ENCODE results near the gene SHISA2. TPM values are rescaled to one million over a fixed set of nuclear protein-coding genes. Genes with fewer than 3 reads are reported as not detected.

The SHISA2 gene
- total RNA-seq, 1 experiment from 2014 or later = 1.2 TPM

DNA sequence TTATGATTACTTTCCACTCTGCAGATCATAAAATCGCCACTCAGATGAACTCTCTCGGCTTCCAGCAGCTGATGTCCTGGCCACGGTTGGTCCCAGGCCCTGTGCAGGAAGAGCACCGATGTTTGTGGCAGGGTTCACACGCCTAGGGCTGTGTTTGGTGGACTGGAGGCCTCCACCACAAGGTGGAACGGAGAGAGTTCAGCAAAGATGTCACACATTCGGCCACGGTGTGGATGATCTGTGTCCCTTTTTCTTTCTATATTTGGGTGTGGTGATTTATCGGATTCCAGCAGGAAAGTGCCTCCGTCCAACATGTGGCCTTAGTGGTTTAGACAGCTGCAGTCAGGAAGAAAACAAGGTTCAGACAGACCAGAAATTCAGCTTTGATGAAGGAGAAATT lies 521 bp upstream of the SHISA2 start:
- no TSS peak for BruUV-seq (replicated peaks)
- POLR2A ChIA-PET = no interaction called here
- H3K36me3 ChIP-seq (ENCODE audit: control insufficient read depth, insufficient read depth, low read length) = no peaks in the 10 kb centered on the region
- TF ChIP-seq SIN3A (IDR thresholded peaks at IDR 0.05; ENCODE audit: borderline replicate concordance, insufficient read depth, low read depth, low read length) (no peak), POLR2AphosphoS5 (IDR thresholded peaks at IDR 0.05; ENCODE audit: low read depth, low read length) (no peak), CTCF (IDR thresholded peaks at IDR 0.05) (no peak), REST (IDR thresholded peaks at IDR 0.05; ENCODE audit: insufficient read depth in 1 of 2, low read depth in 2 of 2, low read length in 1 of 2) (no peak), TCF7L2 (IDR thresholded peaks at IDR 0.05; ENCODE audit: low read depth, low read length) (no peak)
- no peaks in the 10 kb centered on the region for H3K9me3 ChIP-seq (ENCODE audit: control insufficient read depth, insufficient read depth, low read depth, low read length)
- H3K4me3 ChIP-seq (ENCODE audit: low read depth in 2 of 2, low read length in 2 of 2) = peak overlapping the region; percentile 35 to 55
- no peak overlapping the region for H3K27ac ChIP-seq (ENCODE audit: low read length)
- DNase-seq (ENCODE audit: low read depth, low spot score) (no peak), ATAC-seq (no peak)
- H3K27me3 ChIP-seq (ENCODE audit: control insufficient read depth, insufficient read depth, low read length) = peaks cover 12% of the 10 kb centered on the region
- in situ Hi-C loops (cut with HindIII; ENCODE audit: low pct_unique_long_range_greater_than_20kb, low sequenced_read_pairs) = no loop called here
- intact Hi-C loops (cut with micrococcal nuclease; ENCODE audit: unreplicated experiment) = no loop called here
- H3K4me1 ChIP-seq (ENCODE audit: control insufficient read depth, insufficient read depth, low read length) = no peaks in the 10 kb centered on the region
- CTCF ChIA-PET = interaction anchor here (1.1 kb wide), 1 partner anchor 478 kb away, joined by 3 read pairs; no protein-coding TSS in a partner anchor

DNA sequence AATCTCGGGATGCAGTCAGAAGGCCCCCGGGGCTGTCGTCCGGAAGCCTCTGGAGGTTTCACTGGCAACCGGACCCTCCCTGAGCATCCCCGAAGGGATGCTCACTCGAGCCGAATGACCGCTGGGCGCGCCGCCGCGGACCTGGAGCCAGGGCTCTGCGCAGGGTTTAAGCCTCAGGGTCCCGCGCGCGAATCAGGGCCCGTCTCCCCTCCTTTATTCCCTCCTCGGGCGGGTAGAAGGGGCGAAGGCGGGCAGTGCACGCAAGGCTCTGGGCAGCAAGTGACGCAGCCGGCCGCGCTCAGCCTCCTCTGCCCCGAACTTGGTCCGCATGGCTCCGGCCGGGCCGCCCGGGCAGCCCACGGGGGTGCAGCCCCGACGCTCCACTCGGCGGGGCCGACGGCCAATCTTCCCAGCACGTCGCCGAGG lies 572 bp downstream of the SHISA2 start:
- BruUV-seq (replicated peaks) = no TSS peak
- POLR2A ChIA-PET = no interaction called here
- H3K9me3 ChIP-seq (ENCODE audit: control insufficient read depth, insufficient read depth, low read depth, low read length) = no peaks in the 10 kb centered on the region
- H3K4me1 ChIP-seq (ENCODE audit: control insufficient read depth, insufficient read depth, low read length) = no peaks in the 10 kb centered on the region
- ATAC-seq (peak; percentile 58), DNase-seq (ENCODE audit: low read depth, low spot score) (no peak)
- peaks cover 12% of the 10 kb centered on the region for H3K27me3 ChIP-seq (ENCODE audit: control insufficient read depth, insufficient read depth, low read length)
- intact Hi-C loops (cut with micrococcal nuclease; ENCODE audit: unreplicated experiment) = no loop called here
- TF ChIP-seq POLR2AphosphoS5 (IDR thresholded peaks at IDR 0.05; ENCODE audit: low read depth, low read length) (no peak), TCF7L2 (IDR thresholded peaks at IDR 0.05; ENCODE audit: low read depth, low read length) (no peak), CTCF (IDR thresholded peaks at IDR 0.05) (no peak), SIN3A (IDR thresholded peaks at IDR 0.05; ENCODE audit: borderline replicate concordance, insufficient read depth, low read depth, low read length) (no peak), REST (IDR thresholded peaks at IDR 0.05; ENCODE audit: insufficient read depth in 1 of 2, low read depth in 2 of 2, low read length in 1 of 2) (no peak)
- peak overlapping the region; percentile 35 to 55 for H3K4me3 ChIP-seq (ENCODE audit: low read depth in 2 of 2, low read length in 2 of 2)
- H3K27ac ChIP-seq (ENCODE audit: low read length) = no peak overlapping the region
- no peaks in the 10 kb centered on the region for H3K36me3 ChIP-seq (ENCODE audit: control insufficient read depth, insufficient read depth, low read length)
- CTCF ChIA-PET = interaction anchor here (0.6 kb wide), 1 partner anchor 268 kb away, joined by 3 read pairs; no protein-coding TSS in a partner anchor
- in situ Hi-C loops (cut with HindIII; ENCODE audit: low pct_unique_long_range_greater_than_20kb, low sequenced_read_pairs) = no loop called here
